Kasumi-1 (cell line): ENCODE data around the gene SLC26A8.
"Not testable (repeated sequence)": the region's sequence is repeated elsewhere in the genome, so short reads cannot be mapped to it uniquely, and the experiment has no call there.

Experiments
- DNase-seq, 2 experiments: peaks; one replicate each; lab custom pipeline; 2025; lab: John Stamatoyannopoulos, UW

Gene SLC26A8

GRCh38 chr6:36050947-36051710 lies 26.7 kb upstream of the SLC26A8 start:
- no peak for DNase-seq

- no peak for DNase-seq
Observed at GRCh38 chr6:36050305-36050704, 25.9 kb upstream of the SLC26A8 start.

GRCh38 chr6:36049582-36049981 lies 25.1 kb upstream of the SLC26A8 start:
- DNase-seq: no peak

GRCh38 chr6:36042618-36043260 lies 18.3 kb upstream of the SLC26A8 start:
- DNase-seq: no peak

- no peak for DNase-seq
Observed at GRCh38 chr6:36040958-36041357, 16.5 kb upstream of the SLC26A8 start.

GRCh38 chr6:36039112-36039511 lies 14.7 kb upstream of the SLC26A8 start:
- DNase-seq: no peak

- DNase-seq: no peak
Observed at GRCh38 chr6:36038120-36038876, 13.9 kb upstream of the SLC26A8 start.

- no peak for DNase-seq
Observed at GRCh38 chr6:36035225-36035624, 10.8 kb upstream of the SLC26A8 start.

- DNase-seq: no peak
Observed at GRCh38 chr6:36034441-36034840, 10.0 kb upstream of the SLC26A8 start.

GRCh38 chr6:36033935-36034334 lies 9.5 kb upstream of the SLC26A8 start:
- no peak for DNase-seq

GRCh38 chr6:36033144-36033543 lies 8.7 kb upstream of the SLC26A8 start:
- DNase-seq: not testable (repeated sequence)

- DNase-seq: peak; percentile 94 to 95
Observed at GRCh38 chr6:36032261-36032660, 7.8 kb upstream of the SLC26A8 start.

GRCh38 chr6:36029464-36029863 lies 5.0 kb upstream of the SLC26A8 start:
- DNase-seq: peak; percentile 63 to 68

- peak; percentile 75 to 81 for DNase-seq
Observed at GRCh38 chr6:36028877-36029324, 4.5 kb upstream of the SLC26A8 start.

- DNase-seq: peak in 1 of 2 experiments; percentile 17
Observed at GRCh38 chr6:36028088-36028876, 3.8 kb upstream of the SLC26A8 start.

GRCh38 chr6:36027501-36028087 lies 3.2 kb upstream of the SLC26A8 start, which contains the start of gene MAPK14:
Gene MAPK14 (plus strand): TSS chr6:36027808. CDS start chr6:36028158, 350 bp downstream.
- DNase-seq: peak; percentile 98 to 99

- no peak for DNase-seq
Observed at GRCh38 chr6:36025932-36026327, 1.5 kb upstream of the SLC26A8 start.

- no peak for DNase-seq
Observed at GRCh38 chr6:36025260-36025931, 955 bp upstream of the SLC26A8 start.

- no peak for DNase-seq
Observed at GRCh38 chr6:36020154-36020553, 4.3 kb downstream of the SLC26A8 start.

GRCh38 chr6:36019167-36019566 lies 5.3 kb downstream of the SLC26A8 start:
- DNase-seq: no peak

GRCh38 chr6:36018339-36018738 lies 6.1 kb downstream of the SLC26A8 start:
- no peak for DNase-seq
